ENCODE measurements around the gene JHY.
A peak's percentile ranks its signal among the peaks of the same experiment; 100 is the strongest.

The JHY gene

DNA sequence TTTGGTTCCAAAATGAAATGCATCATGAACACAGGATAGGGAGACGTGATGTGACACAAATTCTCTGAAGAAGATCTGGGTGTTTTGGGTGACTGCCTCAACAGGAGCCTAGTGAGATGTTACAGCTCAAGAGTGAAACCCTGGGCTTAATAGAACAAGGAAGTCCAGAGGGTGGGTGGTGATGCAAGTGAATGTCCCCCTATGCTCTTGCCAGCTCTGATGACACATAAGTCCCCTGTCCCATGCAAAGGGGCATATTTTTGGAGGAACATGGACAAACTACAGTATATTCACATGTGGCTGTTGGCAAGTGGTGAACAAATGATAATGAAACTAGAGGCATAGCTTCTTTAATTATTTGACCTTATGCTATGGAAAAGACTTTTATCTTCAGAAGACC is 35.1 kb upstream of the JHY start:
- DNase-seq (ENCODE audit: extremely low read depth, insufficient read length): no peak
- TF ChIP-seq, protein P1, sequence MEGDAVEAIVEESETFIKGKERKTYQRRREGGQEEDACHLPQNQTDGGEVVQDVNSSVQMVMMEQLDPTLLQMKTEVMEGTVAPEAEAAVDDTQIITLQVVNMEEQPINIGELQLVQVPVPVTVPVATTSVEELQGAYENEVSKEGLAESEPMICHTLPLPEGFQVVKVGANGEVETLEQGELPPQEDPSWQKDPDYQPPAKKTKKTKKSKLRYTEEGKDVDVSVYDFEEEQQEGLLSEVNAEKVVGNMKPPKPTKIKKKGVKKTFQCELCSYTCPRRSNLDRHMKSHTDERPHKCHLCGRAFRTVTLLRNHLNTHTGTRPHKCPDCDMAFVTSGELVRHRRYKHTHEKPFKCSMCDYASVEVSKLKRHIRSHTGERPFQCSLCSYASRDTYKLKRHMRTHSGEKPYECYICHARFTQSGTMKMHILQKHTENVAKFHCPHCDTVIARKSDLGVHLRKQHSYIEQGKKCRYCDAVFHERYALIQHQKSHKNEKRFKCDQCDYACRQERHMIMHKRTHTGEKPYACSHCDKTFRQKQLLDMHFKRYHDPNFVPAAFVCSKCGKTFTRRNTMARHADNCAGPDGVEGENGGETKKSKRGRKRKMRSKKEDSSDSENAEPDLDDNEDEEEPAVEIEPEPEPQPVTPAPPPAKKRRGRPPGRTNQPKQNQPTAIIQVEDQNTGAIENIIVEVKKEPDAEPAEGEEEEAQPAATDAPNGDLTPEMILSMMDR (IDR thresholded peaks at IDR 0.05; ENCODE audit: insufficient read depth, low read length, poor library complexity, severe bottlenecking): no peak
- Histone ChIP-seq H3K4me3 (replicated peaks; ENCODE audit: low read depth, low read length) (no peak overlapping the region), H3K27me3 (replicated peaks; ENCODE audit: control insufficient read depth, insufficient read depth, low read length) (no peaks in the 10 kb centered on the region), H3K36me3 (ENCODE audit: control insufficient read depth, insufficient read depth, low read length) (no peaks in the 10 kb centered on the region)

DNA sequence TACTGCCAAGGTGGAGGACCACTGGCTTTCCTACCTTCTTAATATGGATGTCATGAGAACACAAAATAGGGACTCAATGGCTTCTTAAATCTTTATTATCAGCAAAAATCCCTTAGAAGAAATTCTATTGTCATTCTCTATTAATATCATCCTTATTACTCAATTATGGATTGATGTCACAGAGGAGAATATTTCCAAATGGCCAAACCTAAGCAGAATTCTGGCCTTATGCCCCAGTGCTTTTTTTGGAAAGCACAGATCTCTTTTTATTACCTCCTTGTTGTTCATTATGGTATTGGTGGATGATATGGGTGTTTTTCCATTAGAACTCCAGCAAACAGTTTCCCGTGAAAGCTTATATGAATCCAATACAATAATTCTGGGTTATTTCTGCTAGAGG is 34.4 kb upstream of the JHY start:
- H3K27me3 ChIP-seq (replicated peaks; ENCODE audit: control insufficient read depth, insufficient read depth, low read length): no peaks in the 10 kb centered on the region
- no peaks in the 10 kb centered on the region for H3K36me3 ChIP-seq (ENCODE audit: control insufficient read depth, insufficient read depth, low read length)
- TF ChIP-seq, protein P1 (IDR thresholded peaks at IDR 0.05; ENCODE audit: insufficient read depth, low read length, poor library complexity, severe bottlenecking): no peak
- DNase-seq (ENCODE audit: extremely low read depth, insufficient read length): no peak
- no peak overlapping the region for H3K4me3 ChIP-seq (replicated peaks; ENCODE audit: low read depth, low read length)

DNA sequence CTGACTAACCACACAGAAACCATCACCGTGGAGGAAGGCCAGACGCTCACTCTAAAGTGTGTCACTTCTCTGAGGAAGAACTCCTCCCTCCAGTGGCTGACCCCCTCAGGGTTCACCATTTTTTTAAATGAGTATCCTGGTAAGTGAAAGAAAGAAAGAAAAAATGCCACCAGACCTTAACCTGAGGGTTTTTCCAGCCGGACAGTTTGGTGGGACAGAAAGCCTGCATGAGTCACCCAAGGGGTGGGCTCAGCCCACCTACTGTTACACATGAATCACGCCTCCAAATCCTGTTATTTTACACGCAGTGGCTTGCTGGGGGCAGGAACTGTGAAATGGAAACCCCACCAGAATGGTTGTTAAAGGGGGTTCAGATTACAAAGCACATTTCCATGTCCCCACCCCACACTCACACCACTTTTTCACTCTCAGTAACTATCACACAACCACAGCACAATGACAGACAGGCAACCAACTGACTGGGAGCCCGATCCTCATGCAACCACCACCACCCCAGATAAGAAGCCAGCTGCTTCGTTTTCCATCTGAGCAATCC is 32.4 kb upstream of the JHY start:
- TF ChIP-seq, protein P1 (IDR thresholded peaks at IDR 0.05; ENCODE audit: insufficient read depth, low read length, poor library complexity, severe bottlenecking): no peak
- Histone ChIP-seq H3K36me3 (ENCODE audit: control insufficient read depth, insufficient read depth, low read length) (no peaks in the 10 kb centered on the region), H3K4me3 (replicated peaks; ENCODE audit: low read depth, low read length) (no peak overlapping the region), H3K27me3 (replicated peaks; ENCODE audit: control insufficient read depth, insufficient read depth, low read length) (no peaks in the 10 kb centered on the region)
- DNase-seq (ENCODE audit: extremely low read depth, insufficient read length): peak; percentile 44

DNA sequence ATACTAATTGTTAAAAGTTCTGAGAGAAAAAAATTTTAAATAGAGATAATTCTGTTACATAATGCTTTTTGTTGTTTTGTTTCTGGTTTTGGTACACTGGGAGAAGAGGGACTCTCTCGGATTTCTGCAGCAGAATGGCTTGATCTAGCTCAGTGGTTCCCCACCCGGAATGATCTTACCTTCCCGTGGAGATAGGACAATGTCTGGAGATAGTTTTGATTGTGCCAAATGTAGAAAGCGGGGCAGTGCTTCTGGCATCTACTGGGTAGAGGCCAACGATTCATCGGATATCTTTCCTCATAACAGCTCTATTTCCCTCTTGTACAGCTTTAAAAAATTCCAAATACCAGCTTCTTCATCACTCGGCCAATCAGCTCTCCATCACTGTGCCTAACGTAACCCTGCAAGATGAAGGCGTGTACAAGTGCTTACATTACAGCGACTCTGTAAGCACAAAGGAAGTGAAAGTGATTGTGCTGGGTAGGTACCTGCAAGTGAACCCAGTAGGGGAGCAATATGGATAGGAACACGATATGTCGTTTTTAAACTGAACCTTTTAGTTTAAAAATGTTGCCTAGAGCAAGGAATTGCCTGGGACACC is 31.1 kb upstream of the JHY start:
- no peak for DNase-seq (ENCODE audit: extremely low read depth, insufficient read length)
- Histone ChIP-seq H3K4me3 (replicated peaks; ENCODE audit: low read depth, low read length) (0 out of 2 replicates have a peak overlapping the region, but pooled peaks have one; percentile 1), H3K36me3 (ENCODE audit: control insufficient read depth, insufficient read depth, low read length) (no peaks in the 10 kb centered on the region), H3K27me3 (replicated peaks; ENCODE audit: control insufficient read depth, insufficient read depth, low read length) (no peaks in the 10 kb centered on the region)
- TF ChIP-seq, protein P1 (IDR thresholded peaks at IDR 0.05; ENCODE audit: insufficient read depth, low read length, poor library complexity, severe bottlenecking): no peak

DNA sequence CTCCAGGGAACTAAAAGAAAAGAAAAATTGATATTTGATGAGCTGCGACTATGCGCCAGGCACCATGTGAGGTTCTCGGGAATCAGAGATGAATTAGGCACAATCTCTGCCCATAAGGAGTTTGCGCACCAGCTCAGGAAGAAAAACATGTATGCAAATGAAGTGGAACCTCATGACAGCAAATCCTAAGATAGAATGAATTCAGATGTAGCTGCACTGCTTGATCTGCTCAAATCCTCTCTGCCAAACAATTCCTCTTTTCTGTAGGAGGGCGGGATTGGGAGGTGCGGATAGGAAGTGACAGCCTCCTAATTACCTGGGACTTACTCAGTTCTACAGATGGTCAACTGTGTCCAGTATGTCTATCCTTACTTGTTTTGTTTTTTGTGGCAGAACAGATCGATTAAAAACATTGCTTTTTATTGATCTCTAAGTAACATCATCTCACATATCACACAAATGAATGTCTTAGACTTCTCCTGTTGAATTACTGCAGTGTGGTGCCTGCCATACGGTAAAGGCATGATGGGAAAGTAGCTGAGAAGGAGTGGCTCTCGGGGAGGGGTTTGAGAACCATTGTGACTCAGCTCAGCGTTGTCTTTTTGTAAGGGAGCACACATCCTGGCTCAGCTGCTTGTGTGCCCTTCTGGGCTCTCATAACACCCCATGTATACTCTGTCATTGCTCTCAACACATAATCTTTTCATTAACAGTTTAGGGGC is 30.3 kb upstream of the JHY start:
- DNase-seq (ENCODE audit: extremely low read depth, insufficient read length): no peak
- no peaks in the 10 kb centered on the region for H3K27me3 ChIP-seq (replicated peaks; ENCODE audit: control insufficient read depth, insufficient read depth, low read length)
- TF ChIP-seq, protein P1 (IDR thresholded peaks at IDR 0.05; ENCODE audit: insufficient read depth, low read length, poor library complexity, severe bottlenecking): no peak
- H3K36me3 ChIP-seq (ENCODE audit: control insufficient read depth, insufficient read depth, low read length): no peaks in the 10 kb centered on the region
- H3K4me3 ChIP-seq (replicated peaks; ENCODE audit: low read depth, low read length): 0 out of 2 replicates have a peak overlapping the region, but pooled peaks have one; percentile 1

Data from GM06990 (cell line).